KMS-11 (cell line): ENCODE results near the gene ATG2B.

Experiments
- H2AFZ ChIP-seq: fragments of 200-600 bp; sonication (generic); 2 replicates; pipeline ENCODE4 v1.6.1; 2016; ENCODE audit warnings: antibody characterized with exemption, mixed run types, low read depth
- H3K27ac ChIP-seq: fragments of 200-600 bp; sonication (generic); 2 replicates; pipeline ENCODE4 v1.6.1; 2016; ENCODE audit warnings: mild to moderate bottlenecking, mixed run types
- H3K27me3 ChIP-seq: fragments of 200-600 bp; sonication (generic); 2 replicates; pipeline ENCODE4 v1.6.1; 2017; ENCODE audit warnings: mild to moderate bottlenecking, low read depth, mixed run types, moderate library complexity; ENCODE audit not compliant: insufficient read depth
- H3K36me3 ChIP-seq: fragments of 200-600 bp; sonication (generic); 2 replicates; pipeline ENCODE4 v1.6.1; 2017; ENCODE audit warnings: mild to moderate bottlenecking, mixed run types; ENCODE audit not compliant: insufficient read depth
- H3K4me1 ChIP-seq: fragments of 200-600 bp; sonication (generic); 2 replicates; pipeline ENCODE4 v1.6.1; 2016; ENCODE audit warnings: mild to moderate bottlenecking, low read depth, mixed run types; ENCODE audit not compliant: poor library complexity, severe bottlenecking
- H3K4me2 ChIP-seq: fragments of 200-600 bp; sonication (generic); 2 replicates; pipeline ENCODE4 v1.7.0; 2016; ENCODE audit warnings: mild to moderate bottlenecking, mixed run types
- H3K4me3 ChIP-seq: fragments of 200-600 bp; sonication (generic); IDR thresholded peaks from 2 replicates; pipeline ENCODE4 v1.6.1; 2017; ENCODE audit warnings: low read depth, low read length, mixed read lengths; ENCODE audit not compliant: insufficient read depth
- H3K79me2 ChIP-seq: fragments of 200-600 bp; sonication (generic); 2 replicates; pipeline ENCODE4 v1.6.1; 2016; ENCODE audit warnings: low read depth, mixed run types; ENCODE audit not compliant: insufficient read depth
- H3K9ac ChIP-seq: fragments of 200-600 bp; sonication (generic); 2 replicates; pipeline ENCODE4 v1.6.1; 2016; ENCODE audit warnings: mild to moderate bottlenecking, mixed run types
- H4K20me1 ChIP-seq: fragments of 200-600 bp; sonication (generic); 2 replicates; pipeline ENCODE4 v1.6.1; 2016; ENCODE audit warnings: mild to moderate bottlenecking, mixed run types; ENCODE audit not compliant: insufficient read depth
- TF ChIP-seq, protein P1 (sequence below): fragments of 200-600 bp; sonication (generic); conservative IDR thresholded peaks from 2 replicates; pipeline ENCODE4 v1.6.1; 2017; ENCODE audit warnings: low read depth, mild to moderate bottlenecking, antibody characterized with exemption, low read length, moderate library complexity, mixed read lengths

ATG2B gene

DNA sequence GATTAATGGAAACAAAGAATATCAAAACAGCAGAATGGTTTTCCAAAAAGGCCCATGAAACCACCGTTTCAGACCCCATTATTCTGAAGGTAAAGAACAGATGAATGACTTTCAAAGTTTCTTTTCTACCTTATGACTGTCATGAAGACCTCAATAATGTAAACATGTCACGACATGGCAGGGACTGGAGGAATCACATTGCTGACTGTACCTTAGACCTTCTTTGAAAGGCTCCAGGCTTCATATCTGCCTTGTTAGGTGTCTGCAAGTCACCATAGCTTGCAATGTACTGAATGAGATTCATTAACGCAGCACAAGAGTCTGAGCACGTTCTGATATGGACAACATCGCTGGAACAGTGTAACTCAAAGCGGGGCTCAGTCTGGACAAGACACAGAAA lies 52.2 kb downstream of the ATG2B start:
- Histone ChIP-seq H3K9ac (no peak overlapping the region), H4K20me1 (no peaks in the 10 kb centered on the region), H3K4me1 (no peaks in the 10 kb centered on the region), H3K27ac (no peak overlapping the region), H3K79me2 (no peaks in the 10 kb centered on the region), H3K27me3 (no peaks in the 10 kb centered on the region), H3K36me3 (no peaks in the 10 kb centered on the region), H2AFZ (no peak overlapping the region), H3K4me2 (no peak overlapping the region), H3K4me3 (no peak overlapping the region)
- TF ChIP-seq, protein P1, sequence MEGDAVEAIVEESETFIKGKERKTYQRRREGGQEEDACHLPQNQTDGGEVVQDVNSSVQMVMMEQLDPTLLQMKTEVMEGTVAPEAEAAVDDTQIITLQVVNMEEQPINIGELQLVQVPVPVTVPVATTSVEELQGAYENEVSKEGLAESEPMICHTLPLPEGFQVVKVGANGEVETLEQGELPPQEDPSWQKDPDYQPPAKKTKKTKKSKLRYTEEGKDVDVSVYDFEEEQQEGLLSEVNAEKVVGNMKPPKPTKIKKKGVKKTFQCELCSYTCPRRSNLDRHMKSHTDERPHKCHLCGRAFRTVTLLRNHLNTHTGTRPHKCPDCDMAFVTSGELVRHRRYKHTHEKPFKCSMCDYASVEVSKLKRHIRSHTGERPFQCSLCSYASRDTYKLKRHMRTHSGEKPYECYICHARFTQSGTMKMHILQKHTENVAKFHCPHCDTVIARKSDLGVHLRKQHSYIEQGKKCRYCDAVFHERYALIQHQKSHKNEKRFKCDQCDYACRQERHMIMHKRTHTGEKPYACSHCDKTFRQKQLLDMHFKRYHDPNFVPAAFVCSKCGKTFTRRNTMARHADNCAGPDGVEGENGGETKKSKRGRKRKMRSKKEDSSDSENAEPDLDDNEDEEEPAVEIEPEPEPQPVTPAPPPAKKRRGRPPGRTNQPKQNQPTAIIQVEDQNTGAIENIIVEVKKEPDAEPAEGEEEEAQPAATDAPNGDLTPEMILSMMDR = no peak

DNA sequence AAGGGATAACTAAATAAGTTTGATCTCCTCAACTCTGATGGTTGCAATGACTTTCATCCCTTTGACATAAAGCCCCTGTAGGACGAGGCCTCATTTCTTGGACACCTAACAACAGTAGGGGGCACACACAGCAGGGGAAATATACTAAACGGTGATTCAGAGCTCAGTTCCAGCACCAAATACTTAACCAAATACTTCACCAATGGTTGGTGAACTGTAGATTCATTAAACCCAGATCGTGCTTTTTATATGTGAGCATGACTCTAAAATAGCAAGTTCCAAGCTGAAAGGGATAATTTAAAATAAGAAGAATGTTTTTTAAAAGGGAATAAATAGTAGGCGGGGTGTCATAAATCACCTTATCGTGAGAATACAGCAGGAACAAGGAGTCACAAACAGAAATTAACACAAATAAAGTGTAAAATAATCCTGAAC lies 53.2 kb downstream of the ATG2B start:
- H3K9ac ChIP-seq = no peak overlapping the region
- no peaks in the 10 kb centered on the region for H3K36me3 ChIP-seq
- H2AFZ ChIP-seq = no peak overlapping the region
- no peak overlapping the region for H3K4me2 ChIP-seq
- no peaks in the 10 kb centered on the region for H3K4me1 ChIP-seq
- no peaks in the 10 kb centered on the region for H3K79me2 ChIP-seq
- H3K27me3 ChIP-seq = no peaks in the 10 kb centered on the region
- H3K27ac ChIP-seq = no peak overlapping the region
- H4K20me1 ChIP-seq = no peaks in the 10 kb centered on the region
- H3K4me3 ChIP-seq = no peak overlapping the region
- TF ChIP-seq, protein P1 = no peak

DNA sequence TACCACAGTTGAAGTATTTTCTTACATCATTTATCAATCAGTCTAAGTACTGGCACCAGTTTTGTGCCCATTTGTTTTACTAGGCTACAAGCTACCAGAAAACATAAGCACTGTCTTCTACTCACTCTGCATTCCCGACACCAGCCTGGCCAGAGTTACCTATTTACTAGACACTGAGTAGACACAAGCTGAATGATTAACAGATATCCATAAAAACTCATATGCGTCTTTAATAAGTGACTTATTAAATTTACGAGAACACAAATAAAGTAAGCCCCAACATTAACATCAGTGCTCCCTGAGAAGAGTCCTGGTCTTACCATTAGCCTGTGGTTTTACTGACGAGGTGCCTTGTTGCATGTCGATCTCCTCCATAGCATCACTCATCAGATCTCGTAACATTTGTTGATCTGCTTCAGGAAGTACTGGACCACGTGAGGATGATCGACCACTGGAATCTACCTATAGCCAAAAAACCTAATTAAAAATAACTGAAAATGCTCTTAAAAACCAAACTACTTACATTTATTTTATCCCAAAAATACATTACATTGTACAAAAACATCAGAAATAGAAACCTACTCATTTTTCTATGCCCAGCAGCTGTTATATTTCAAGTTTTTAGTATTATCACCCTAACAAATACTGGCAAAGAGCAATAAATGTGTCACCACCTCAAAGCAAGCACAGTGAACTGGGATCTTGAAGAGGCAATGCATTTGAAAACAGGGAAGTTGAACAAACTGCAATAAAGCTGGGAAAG lies 53.8 kb downstream of the ATG2B start:
- Histone ChIP-seq H2AFZ (no peak overlapping the region), H3K4me2 (no peak overlapping the region), H3K4me1 (no peaks in the 10 kb centered on the region), H3K9ac (no peak overlapping the region), H3K79me2 (no peaks in the 10 kb centered on the region), H3K36me3 (no peaks in the 10 kb centered on the region), H3K27me3 (no peaks in the 10 kb centered on the region), H3K4me3 (no peak overlapping the region), H4K20me1 (no peaks in the 10 kb centered on the region), H3K27ac (no peak overlapping the region)
- TF ChIP-seq, protein P1 = no peak

DNA sequence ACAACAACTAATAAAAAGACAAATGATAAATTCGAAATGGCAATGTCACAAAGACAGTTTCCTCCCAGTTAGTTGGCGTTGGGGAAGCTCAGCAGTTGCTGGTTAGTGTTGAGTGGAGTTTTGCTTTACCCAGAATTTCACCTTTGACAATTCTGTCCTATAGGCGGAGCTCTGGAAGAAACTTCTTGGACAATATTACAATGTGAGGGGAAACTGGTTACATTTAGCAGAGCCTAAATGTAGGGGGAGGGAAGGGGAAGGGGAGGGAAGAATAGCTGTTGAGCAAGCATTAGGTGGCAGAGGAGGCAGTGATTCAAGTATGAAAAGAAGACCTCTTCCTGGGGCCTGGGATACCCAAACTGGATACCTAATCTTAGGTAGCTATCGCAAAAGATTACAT lies 55.7 kb downstream of the ATG2B start:
- Histone ChIP-seq H3K27ac (no peak overlapping the region), H3K4me2 (no peak overlapping the region), H3K36me3 (no peaks in the 10 kb centered on the region)

More for the DNA sequence above, 55.7 kb downstream of the ATG2B start:
- H4K20me1 ChIP-seq = no peaks in the 10 kb centered on the region
- no peak overlapping the region for H3K4me3 ChIP-seq
- H3K79me2 ChIP-seq = no peaks in the 10 kb centered on the region
- no peaks in the 10 kb centered on the region for H3K4me1 ChIP-seq
- H3K27me3 ChIP-seq = no peaks in the 10 kb centered on the region
- TF ChIP-seq, protein P1 = no peak
- H2AFZ ChIP-seq = no peak overlapping the region
- H3K9ac ChIP-seq = no peak overlapping the region
